Sciatic nerve (tissue), 2 donors: ENCODE results near the gene DCAF11. TPM values are rescaled to one million over a fixed set of nuclear protein-coding genes. Genes with fewer than 3 reads are reported as not detected.

Experiments used
- ATAC-seq: fragments of 200-7000 bp; cut with Tn5 transposase; one replicate; pipeline ENCODE4 v1.9.1; 2020; ENCODE audit warnings: mild to moderate bottlenecking, moderate library complexity
- DNase-seq: peaks from one replicate; pipeline ENCODE4 v3.0.0-alpha.2; 2020; ENCODE audit warnings: low spot score
- intact Hi-C: fragments of 100-400 bp; cut with DNase I; formaldehyde crosslinking; loops from one replicate; pipeline ENCODE4 v1.14.2; 2022
- total RNA-seq: library from RNA; stranded (reverse); fragmentation: NEBNext Ultra II Directional; extraction: Animal tissue kit (Norgen Biotek cat#: 25700); gene quantifications from one replicate; pipeline ENCODE4 v1.2.1, GENCODE V29; 2021
- donor health status: DM: no; HTN: no; CAD: no.
- donor health status: DM: no; HTN: no; CAD: no.

DCAF11 gene
- total RNA-seq, 1 donor from 2014 or later: 47.6 TPM

- DNase-seq (no peak), ATAC-seq (no peak)
- intact Hi-C loops: no loop called here
Observed at GRCh38 chr14:24076302-24076601, 38.3 kb upstream of the DCAF11 start.

GRCh38 chr14:24077086-24077485, 37.5 kb upstream of the DCAF11 start:
- no peak for DNase-seq
- no peak for ATAC-seq
- intact Hi-C loops: no loop called here

- ATAC-seq (no peak), DNase-seq (no peak)
- intact Hi-C loops: no loop called here
Observed at GRCh38 chr14:24078146-24078545, 36.4 kb upstream of the DCAF11 start.

- DNase-seq: no peak
- intact Hi-C loops: no loop called here
- ATAC-seq: no peak
Observed at GRCh38 chr14:24079491-24080141, 35.0 kb upstream of the DCAF11 start.

- no peak for DNase-seq
- ATAC-seq: no peak
- intact Hi-C loops: no loop called here
Observed at GRCh38 chr14:24080142-24080530, 34.4 kb upstream of the DCAF11 start.

- DNase-seq (no peak), ATAC-seq (peak; percentile 69)
- intact Hi-C loops: no loop called here
Observed at GRCh38 chr14:24080888-24081738, 33.5 kb upstream of the DCAF11 start.

- DNase-seq (no peak), ATAC-seq (no peak)
- intact Hi-C loops: no loop called here
Observed at GRCh38 chr14:24081739-24082211, 32.8 kb upstream of the DCAF11 start.

- ATAC-seq: no peak
- intact Hi-C loops: no loop called here
- no peak for DNase-seq
Observed at GRCh38 chr14:24082411-24083080, 32.0 kb upstream of the DCAF11 start.

GRCh38 chr14:24083462-24083861, 31.1 kb upstream of the DCAF11 start:
- ATAC-seq (no peak), DNase-seq (no peak)
- intact Hi-C loops: no loop called here

- ATAC-seq (no peak), DNase-seq (no peak)
- intact Hi-C loops: no loop called here
Observed at GRCh38 chr14:24084440-24084839, 30.1 kb upstream of the DCAF11 start.

- ATAC-seq (no peak), DNase-seq (no peak)
- intact Hi-C loops: no loop called here
Observed at GRCh38 chr14:24085215-24085614, 29.4 kb upstream of the DCAF11 start.

- ATAC-seq (no peak), DNase-seq (no peak)
- intact Hi-C loops: no loop called here
Observed at GRCh38 chr14:24086193-24086955, 28.2 kb upstream of the DCAF11 start.

GRCh38 chr14:24087004-24087403, 27.6 kb upstream of the DCAF11 start:
- no peak for ATAC-seq
- no peak for DNase-seq
- intact Hi-C loops: no loop called here

- ATAC-seq (no peak), DNase-seq (no peak)
- intact Hi-C loops: no loop called here
Observed at GRCh38 chr14:24088095-24088494, 26.5 kb upstream of the DCAF11 start.

GRCh38 chr14:24089890-24090289, 24.7 kb upstream of the DCAF11 start:
- no peak for ATAC-seq
- no peak for DNase-seq
- intact Hi-C loops: no loop called here

- ATAC-seq (no peak), DNase-seq (no peak)
- intact Hi-C loops: no loop called here
Observed at GRCh38 chr14:24092110-24092504, 22.5 kb upstream of the DCAF11 start.

- DNase-seq (no peak), ATAC-seq (peak; percentile 5)
- intact Hi-C loops: no loop called here
Observed at GRCh38 chr14:24092505-24093206, 21.9 kb upstream of the DCAF11 start.

- intact Hi-C loops: no loop called here
- DNase-seq (no peak), ATAC-seq (no peak)
Observed at GRCh38 chr14:24093207-24093900, 21.2 kb upstream of the DCAF11 start.
